CD1c-positive myeloid dendritic cell (primary cell): ENCODE results near the gene ZSCAN30.

Source experiments
- DNase-seq: peaks from one replicate; pipeline ENCODE4 v3.0.0-alpha.2; 2016; ENCODE audit errors: extremely low spot score

ZSCAN30 gene

GRCh38 chr18:35290094-35290735, at the start of gene ZSCAN30:
Gene ZSCAN30, minus strand, starts transcription at chr18:35290229. Its CDS starts 25,877 bp downstream, at chr18:35264352.
- peak; percentile 97 for DNase-seq

- no peak for DNase-seq
These were observed 47.3 kb upstream of the ZSCAN30 start for GRCh38 chr18:35337286-35337685.

GRCh38 chr18:35335866-35336265, 45.8 kb upstream of the ZSCAN30 start:
- DNase-seq: no peak

- DNase-seq: no peak
These were observed 44.8 kb upstream of the ZSCAN30 start for GRCh38 chr18:35334821-35335220.

GRCh38 chr18:35334212-35334611, 44.2 kb upstream of the ZSCAN30 start:
- DNase-seq: no peak

GRCh38 chr18:35331367-35332087, 41.5 kb upstream of the ZSCAN30 start:
- DNase-seq: no peak

- no peak for DNase-seq
These were observed 38.8 kb upstream of the ZSCAN30 start for GRCh38 chr18:35328868-35329267.

- DNase-seq: no peak
These were observed 36.8 kb upstream of the ZSCAN30 start for GRCh38 chr18:35326695-35327387.

GRCh38 chr18:35324926-35325655, 35.1 kb upstream of the ZSCAN30 start:
- no peak for DNase-seq

GRCh38 chr18:35322486-35323458, 32.7 kb upstream of the ZSCAN30 start:
- DNase-seq: no peak

- no peak for DNase-seq
These were observed 21.5 kb upstream of the ZSCAN30 start for GRCh38 chr18:35311496-35311895.

GRCh38 chr18:35306588-35307250, 16.7 kb upstream of the ZSCAN30 start:
- DNase-seq: no peak

- no peak for DNase-seq
These were observed 13.6 kb upstream of the ZSCAN30 start for GRCh38 chr18:35303610-35304009.

GRCh38 chr18:35296060-35296459, 6.0 kb upstream of the ZSCAN30 start:
- DNase-seq: no peak

- no peak for DNase-seq
These were observed 1.1 kb upstream of the ZSCAN30 start for GRCh38 chr18:35291166-35291565.

GRCh38 chr18:35289727-35290093, 319 bp downstream of the ZSCAN30 start:
- DNase-seq: no peak

GRCh38 chr18:35289293-35289692, 736 bp downstream of the ZSCAN30 start:
- DNase-seq: peak; percentile 15

GRCh38 chr18:35284841-35285240, 5.2 kb downstream of the ZSCAN30 start:
- no peak for DNase-seq

- DNase-seq: no peak
These were observed 5.9 kb downstream of the ZSCAN30 start for GRCh38 chr18:35283923-35284794.
